Measurements from ENCODE around the gene MTUS2.

The MTUS2 gene

GRCh38 chr13:29109987-29110386 is 289.8 kb downstream of the MTUS2 start:
- no peak for DNase-seq (ENCODE audit: low read depth)

GRCh38 chr13:29111446-29111845 is 291.3 kb downstream of the MTUS2 start:
- DNase-seq (ENCODE audit: low read depth): no peak

- no peak for DNase-seq (ENCODE audit: low read depth)
Observed at GRCh38 chr13:29115842-29116241, 295.7 kb downstream of the MTUS2 start.

GRCh38 chr13:29117663-29118062 is 297.5 kb downstream of the MTUS2 start:
- DNase-seq (ENCODE audit: low read depth): no peak

- no peak for DNase-seq (ENCODE audit: low read depth)
Observed at GRCh38 chr13:29118471-29118870, 298.3 kb downstream of the MTUS2 start.

- DNase-seq (ENCODE audit: low read depth): no peak
Observed at GRCh38 chr13:29125191-29125933, 305.2 kb downstream of the MTUS2 start.

- DNase-seq (ENCODE audit: low read depth): no peak
Observed at GRCh38 chr13:29125934-29126424, 305.8 kb downstream of the MTUS2 start.

- no peak for DNase-seq (ENCODE audit: low read depth)
Observed at GRCh38 chr13:29129616-29130015, 309.5 kb downstream of the MTUS2 start.

- DNase-seq (ENCODE audit: low read depth): no peak
Observed at GRCh38 chr13:29131159-29131558, 311.0 kb downstream of the MTUS2 start.

- DNase-seq (ENCODE audit: low read depth): no peak
Observed at GRCh38 chr13:29131881-29132668, 311.9 kb downstream of the MTUS2 start.

- DNase-seq (ENCODE audit: low read depth): no peak
Observed at GRCh38 chr13:29136341-29136740, 316.2 kb downstream of the MTUS2 start.

GRCh38 chr13:29137016-29137415 is 316.9 kb downstream of the MTUS2 start:
- DNase-seq (ENCODE audit: low read depth): no peak

- no peak for DNase-seq (ENCODE audit: low read depth)
Observed at GRCh38 chr13:29137995-29138394, 317.9 kb downstream of the MTUS2 start.

GRCh38 chr13:29140277-29140676 is 320.1 kb downstream of the MTUS2 start:
- DNase-seq (ENCODE audit: low read depth): no peak

- DNase-seq (ENCODE audit: low read depth): no peak
Observed at GRCh38 chr13:29143847-29144246, 323.7 kb downstream of the MTUS2 start.

- no peak for DNase-seq (ENCODE audit: low read depth)
Observed at GRCh38 chr13:29154390-29154789, 334.3 kb downstream of the MTUS2 start.

- DNase-seq (ENCODE audit: low read depth): no peak
Observed at GRCh38 chr13:29156136-29156535, 336.0 kb downstream of the MTUS2 start.

- no peak for DNase-seq (ENCODE audit: low read depth)
Observed at GRCh38 chr13:29159871-29160270, 339.7 kb downstream of the MTUS2 start.

- no peak for DNase-seq (ENCODE audit: low read depth)
Observed at GRCh38 chr13:29160862-29161261, 340.7 kb downstream of the MTUS2 start.

- no peak for DNase-seq (ENCODE audit: low read depth)
Observed at GRCh38 chr13:29161676-29162075, 341.5 kb downstream of the MTUS2 start.

- DNase-seq (ENCODE audit: low read depth): no peak
Observed at GRCh38 chr13:29162638-29163235, 342.6 kb downstream of the MTUS2 start.

- DNase-seq (ENCODE audit: low read depth): no peak
Observed at GRCh38 chr13:29164116-29164515, 344.0 kb downstream of the MTUS2 start.

- DNase-seq (ENCODE audit: low read depth): no peak
Observed at GRCh38 chr13:29165216-29165615, 345.1 kb downstream of the MTUS2 start.

All from HS-27A (cell line).